ENCODE data around the gene CDK19.
A peak's percentile ranks its signal among the peaks of the same experiment; 100 is the strongest.
"Not testable (repeated sequence)": the region's sequence is repeated elsewhere in the genome, so short reads cannot be mapped to it uniquely, and the experiment has no call there.

The CDK19 gene

GRCh38 chr6:110815411-110816409 lies at the start of gene CDK19:
CDK19 (minus strand) TSS chr6:110815469; CDS start chr6:110815136, 333 bp downstream.
- DNase-seq (ENCODE audit: low read depth in 2 of 2), result peak; percentile 96 to 97

GRCh38 chr6:110864824-110865223 lies 49.6 kb upstream of the CDK19 start:
- no peak for DNase-seq (ENCODE audit: low read depth in 2 of 2)

- no peak for DNase-seq (ENCODE audit: low read depth in 2 of 2)
These were observed 44.1 kb upstream of the CDK19 start for GRCh38 chr6:110859335-110859792.

- no peak for DNase-seq (ENCODE audit: low read depth in 2 of 2)
These were observed 43.4 kb upstream of the CDK19 start for GRCh38 chr6:110858562-110859214.

- no peak for DNase-seq (ENCODE audit: low read depth in 2 of 2)
These were observed 42.7 kb upstream of the CDK19 start for GRCh38 chr6:110858016-110858415.

- DNase-seq (ENCODE audit: low read depth in 2 of 2), result no peak
These were observed 41.0 kb upstream of the CDK19 start for GRCh38 chr6:110856296-110856695.

GRCh38 chr6:110853754-110854477 lies 38.6 kb upstream of the CDK19 start:
- no peak for DNase-seq (ENCODE audit: low read depth in 2 of 2)

GRCh38 chr6:110852773-110853172 lies 37.5 kb upstream of the CDK19 start:
- DNase-seq (ENCODE audit: low read depth in 2 of 2), result no peak

GRCh38 chr6:110849781-110850180 lies 34.5 kb upstream of the CDK19 start:
- no peak for DNase-seq (ENCODE audit: low read depth in 2 of 2)

- no peak for DNase-seq (ENCODE audit: low read depth in 2 of 2)
These were observed 26.0 kb upstream of the CDK19 start for GRCh38 chr6:110841266-110841665.

- not testable (repeated sequence) for DNase-seq (ENCODE audit: low read depth in 2 of 2)
These were observed 20.5 kb upstream of the CDK19 start for GRCh38 chr6:110835751-110836150.

GRCh38 chr6:110833831-110834230 lies 18.6 kb upstream of the CDK19 start:
- no peak for DNase-seq (ENCODE audit: low read depth in 2 of 2)

GRCh38 chr6:110831405-110831804 lies 16.1 kb upstream of the CDK19 start:
- no peak for DNase-seq (ENCODE audit: low read depth in 2 of 2)

GRCh38 chr6:110828396-110828795 lies 13.1 kb upstream of the CDK19 start:
- no peak for DNase-seq (ENCODE audit: low read depth in 2 of 2)

- no peak for DNase-seq (ENCODE audit: low read depth in 2 of 2)
These were observed 11.2 kb upstream of the CDK19 start for GRCh38 chr6:110826236-110827129.

- no peak for DNase-seq (ENCODE audit: low read depth in 2 of 2)
These were observed 7.9 kb upstream of the CDK19 start for GRCh38 chr6:110823146-110823545.

- no peak for DNase-seq (ENCODE audit: low read depth in 2 of 2)
These were observed 7.0 kb upstream of the CDK19 start for GRCh38 chr6:110822249-110822648.

GRCh38 chr6:110816677-110817076 lies 1.4 kb upstream of the CDK19 start:
- no peak for DNase-seq (ENCODE audit: low read depth in 2 of 2)

GRCh38 chr6:110815015-110815410 lies 256 bp downstream of the CDK19 start:
- DNase-seq (ENCODE audit: low read depth in 2 of 2), result no peak

GRCh38 chr6:110814102-110815014 lies 911 bp downstream of the CDK19 start:
- DNase-seq (ENCODE audit: low read depth in 2 of 2), result peak; percentile 48 to 57

All from stimulated activated CD4-positive, alpha-beta T cell treated with anti-CD3 and anti-CD28 coated beads, Interleukin-4, amount 100 ng/mL, for 48 hours (primary cell).